GDM1 (cell line): ENCODE measurements around the gene DPPA2.
"Not testable (repeated sequence)": the region's sequence is repeated elsewhere in the genome, so short reads cannot be mapped to it uniquely, and the experiment has no call there.

Source experiments
- DNase-seq: peaks from one replicate; lab custom pipeline; 2025; lab: John Stamatoyannopoulos, UW

Gene DPPA2, protein sequence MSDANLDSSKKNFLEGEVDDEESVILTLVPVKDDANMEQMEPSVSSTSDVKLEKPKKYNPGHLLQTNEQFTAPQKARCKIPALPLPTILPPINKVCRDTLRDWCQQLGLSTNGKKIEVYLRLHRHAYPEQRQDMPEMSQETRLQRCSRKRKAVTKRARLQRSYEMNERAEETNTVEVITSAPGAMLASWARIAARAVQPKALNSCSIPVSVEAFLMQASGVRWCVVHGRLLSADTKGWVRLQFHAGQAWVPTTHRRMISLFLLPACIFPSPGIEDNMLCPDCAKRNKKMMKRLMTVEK

DNA sequence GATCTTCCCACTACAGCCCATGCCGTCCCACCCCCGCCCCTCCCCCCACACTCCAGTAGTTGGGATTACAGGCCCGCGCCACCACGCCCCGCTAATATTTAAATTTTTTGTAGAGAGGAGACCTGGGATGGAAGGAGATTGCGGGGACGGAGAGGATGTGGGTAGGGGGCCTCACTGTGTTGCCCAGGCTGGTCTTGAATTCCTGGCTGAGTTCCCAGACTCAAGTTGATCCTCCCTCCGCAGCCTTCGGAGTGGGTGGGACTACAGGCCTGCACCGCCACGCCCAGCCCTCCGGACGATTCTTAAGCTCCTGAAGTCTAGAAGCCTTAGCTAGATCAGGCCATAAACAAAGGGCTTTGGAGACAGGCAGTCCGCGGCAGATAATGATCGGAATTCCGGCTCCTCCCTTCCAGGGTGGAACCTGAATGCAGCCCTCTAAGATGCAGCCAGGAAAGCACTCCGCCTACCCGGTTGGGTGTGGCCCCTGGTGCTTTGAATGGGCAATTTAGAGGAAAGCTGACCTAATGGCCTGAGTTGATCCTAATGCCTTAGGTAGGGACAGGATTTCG, at the start of gene DPPA2:
Gene DPPA2 (minus strand): TSS at position 356 of the 569 bp plus-strand sequence. CDS start 1,975 bp downstream, outside the sequence.
- no peak for DNase-seq

DNA sequence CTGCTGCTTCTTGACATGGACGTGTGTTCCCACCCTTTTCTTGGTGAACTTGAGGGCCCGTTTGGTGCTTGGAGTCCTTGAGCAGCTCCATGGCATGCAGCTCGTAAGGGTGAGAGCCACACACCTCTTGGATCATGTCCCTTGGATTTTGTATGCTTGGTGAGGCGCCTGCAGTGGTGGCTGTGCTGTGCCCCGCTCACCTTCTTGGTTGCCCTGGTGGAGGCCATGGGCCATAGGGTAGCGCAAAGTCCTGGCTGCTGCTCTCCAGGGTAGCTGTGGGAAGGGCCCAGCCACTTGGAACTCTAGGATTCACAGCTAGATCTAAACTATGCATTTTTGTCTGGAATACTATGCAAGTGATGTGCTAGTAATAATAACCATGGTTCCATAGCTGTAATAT, 47.8 kb upstream of the DPPA2 start:
- no peak for DNase-seq

DNA sequence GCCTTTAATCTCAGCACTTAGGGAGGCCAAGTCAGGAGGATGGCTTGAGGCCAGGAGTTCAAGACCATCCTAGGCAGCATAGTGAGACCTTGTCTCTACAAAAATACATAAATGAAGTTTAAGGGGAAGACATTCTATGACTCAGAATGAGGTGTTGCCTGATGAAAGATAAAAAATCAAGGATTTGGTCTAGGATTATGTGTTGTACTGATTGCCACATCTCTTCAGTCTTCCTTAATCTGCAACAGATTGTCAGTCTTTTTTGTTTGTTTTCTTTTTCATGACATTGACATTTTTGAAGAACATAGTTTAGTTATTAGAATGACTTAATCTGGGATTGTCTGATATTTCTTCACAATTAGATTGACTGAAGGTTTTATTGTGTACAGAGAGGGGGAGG, 47.3 kb upstream of the DPPA2 start:
- no peak for DNase-seq

DNA sequence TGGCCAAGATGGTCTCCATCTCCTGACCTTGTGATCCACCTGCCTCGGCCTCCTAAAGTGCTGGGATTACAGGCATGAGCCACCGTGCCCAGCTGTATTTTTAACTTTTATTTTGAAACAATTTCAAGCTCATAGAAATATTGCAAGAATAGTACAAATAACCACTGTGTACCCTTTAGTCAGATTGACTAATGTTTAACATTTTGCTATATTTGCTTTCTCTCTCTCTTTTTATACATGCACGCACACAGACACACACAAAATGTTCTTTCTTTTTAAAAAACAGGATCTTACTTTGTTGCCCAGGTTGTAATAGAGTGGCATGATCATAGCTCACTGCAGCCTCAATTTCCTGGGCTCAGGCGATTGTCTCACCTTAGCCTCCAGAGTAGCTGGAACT, 46.5 kb upstream of the DPPA2 start:
- DNase-seq = no peak

DNA sequence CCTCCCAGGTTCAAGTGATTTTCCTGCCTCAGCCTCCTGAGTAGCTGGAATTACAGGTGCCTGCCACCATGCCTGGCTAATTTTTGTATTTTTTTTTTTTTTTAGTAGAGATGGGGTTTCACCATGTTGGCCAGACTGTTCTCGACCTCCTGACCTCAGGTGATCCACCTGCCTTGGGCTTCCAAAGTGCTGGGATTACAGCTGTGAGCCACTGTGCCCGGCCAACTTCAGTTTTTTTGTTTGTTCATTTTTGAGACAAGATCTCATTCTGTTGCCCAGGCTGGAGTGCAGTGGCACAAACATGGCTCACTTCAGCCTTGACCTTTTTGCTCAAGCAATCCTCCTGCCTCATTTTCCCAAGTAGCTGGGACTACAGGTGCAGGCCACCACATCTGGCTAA, 42.5 kb upstream of the DPPA2 start:
- not testable (repeated sequence) for DNase-seq

DNA sequence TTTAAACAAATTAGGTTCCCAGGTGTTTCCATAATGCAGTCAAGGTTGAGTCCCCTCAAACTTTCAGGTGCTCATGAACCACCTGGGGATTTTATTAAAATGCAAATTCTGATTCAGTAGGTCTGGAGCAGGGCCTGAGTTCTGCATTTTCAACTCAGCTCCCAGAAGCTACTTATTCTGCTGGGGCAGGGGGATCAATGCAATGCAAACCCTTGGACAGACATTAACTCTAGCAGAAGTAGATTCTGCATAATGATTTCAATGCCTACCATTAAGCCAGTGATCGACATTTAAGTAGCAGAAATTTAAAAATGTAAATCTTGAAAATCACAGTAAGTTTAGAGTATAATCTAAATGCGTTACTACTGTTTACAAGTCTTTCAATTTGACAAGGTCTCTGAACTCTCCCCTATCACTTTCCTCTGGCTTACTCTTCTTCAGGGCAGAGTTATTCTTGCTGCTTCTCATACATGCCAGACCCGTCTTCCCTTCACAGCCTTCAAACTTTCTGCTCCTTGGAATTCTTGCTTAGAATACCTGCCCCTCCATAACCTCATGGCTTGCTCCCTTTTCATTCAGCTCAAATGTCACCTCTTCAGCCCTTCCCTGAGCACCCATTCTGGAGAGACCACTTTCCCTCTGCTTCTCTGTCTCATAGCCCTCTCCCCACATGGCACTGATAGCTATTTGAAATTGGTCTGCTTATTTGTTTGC, 40.3 kb upstream of the DPPA2 start:
- DNase-seq = no peak

DNA sequence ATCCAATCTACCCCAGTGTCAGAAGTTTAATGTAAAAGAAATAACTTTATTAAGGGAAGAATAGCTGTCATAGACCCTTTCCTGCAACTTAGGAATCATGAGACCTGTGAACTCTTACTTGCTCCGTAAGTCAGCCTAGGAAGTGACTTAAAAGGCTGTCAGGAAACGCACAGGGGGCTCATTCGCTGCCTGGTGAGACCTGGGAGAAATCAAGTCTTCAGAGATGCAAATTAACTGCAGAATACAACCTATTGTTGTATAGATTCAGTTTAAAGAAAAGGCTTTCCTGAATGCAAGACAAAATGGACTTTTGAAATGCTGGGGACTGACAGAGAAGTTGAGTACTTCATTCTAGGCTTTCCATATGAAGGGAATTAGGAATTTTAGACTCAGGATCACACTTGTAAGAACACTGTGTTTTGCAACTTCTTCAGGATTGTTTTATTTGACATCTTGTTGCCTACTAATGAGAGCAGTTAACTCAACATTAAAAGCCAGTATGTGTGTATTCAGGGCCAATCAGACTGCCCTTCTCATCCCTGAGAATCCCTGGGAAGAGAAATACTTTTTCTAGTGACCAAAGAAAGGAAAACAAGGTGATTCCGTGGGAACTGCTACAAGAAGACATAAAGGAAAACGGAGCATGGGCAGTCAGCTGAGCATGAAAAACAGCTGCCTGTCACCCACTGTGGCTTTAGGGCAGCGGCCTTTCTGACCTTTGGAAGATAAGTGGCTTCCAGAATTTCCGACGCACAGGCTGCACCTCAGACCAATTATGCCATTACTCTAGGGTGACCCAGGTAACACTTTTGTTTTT, 39.5 kb upstream of the DPPA2 start:
- no peak for DNase-seq

DNA sequence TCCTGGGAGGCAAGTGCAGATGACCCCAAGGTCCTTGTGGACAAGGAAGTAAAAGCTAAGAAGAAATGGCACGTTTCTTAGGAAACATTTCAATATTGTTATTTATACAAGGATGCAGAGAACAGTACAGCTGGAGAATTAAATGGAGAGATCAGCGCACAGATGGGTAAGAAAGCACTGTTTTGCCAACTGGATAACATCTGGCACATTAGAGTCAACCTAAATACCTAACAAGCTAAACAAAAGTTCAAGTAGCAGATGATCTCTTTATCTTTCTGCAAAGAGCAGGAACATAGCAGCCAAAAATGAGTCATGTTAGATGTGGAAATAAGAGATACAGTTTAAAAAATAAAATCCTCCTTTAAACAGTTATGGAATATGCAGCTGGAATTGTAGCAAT, 36.7 kb upstream of the DPPA2 start:
- DNase-seq = no peak

DNA sequence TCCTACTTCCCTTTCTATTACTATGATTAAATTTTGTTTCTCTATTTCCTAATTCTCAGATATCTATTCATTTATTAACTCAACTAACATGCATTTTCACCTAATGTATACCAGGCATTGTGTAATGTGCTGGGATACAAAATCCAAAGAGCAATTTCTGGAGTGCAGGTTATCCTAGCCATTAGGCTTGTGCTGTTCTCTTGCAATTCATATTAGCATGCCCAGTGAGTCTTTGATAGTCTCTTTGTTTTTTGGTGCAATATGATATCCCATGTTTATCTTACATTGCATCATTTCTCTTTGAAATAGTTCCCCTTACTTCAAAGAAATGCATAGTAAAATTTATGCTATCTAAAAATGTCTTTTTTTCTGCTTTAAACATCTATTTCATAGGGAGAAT, 34.9 kb upstream of the DPPA2 start:
- DNase-seq = no peak

DNA sequence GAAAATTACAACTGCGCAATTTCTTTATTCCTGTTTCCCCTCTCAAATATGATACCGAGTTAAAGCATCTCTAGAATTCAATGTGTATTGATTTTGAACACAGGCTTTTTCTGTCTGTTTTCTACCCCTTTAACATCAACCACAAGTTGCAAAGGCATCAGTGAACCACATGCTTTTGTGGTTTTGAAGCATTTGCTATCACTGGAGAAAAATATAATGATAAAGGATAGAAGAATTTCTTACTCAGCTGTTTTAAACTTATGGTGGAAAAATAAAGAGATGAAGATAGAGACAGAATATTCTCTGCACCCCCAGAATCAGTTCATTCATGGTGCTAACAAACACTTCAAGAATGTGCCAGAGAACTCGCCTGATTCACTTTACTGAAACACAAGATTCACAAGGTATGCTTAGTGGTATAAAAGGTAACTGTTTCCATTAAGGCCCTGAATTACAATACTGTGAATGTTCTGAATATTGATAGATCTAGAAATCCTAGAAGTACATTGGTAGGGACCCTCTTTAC, 30.5 kb upstream of the DPPA2 start:
- no peak for DNase-seq

DNA sequence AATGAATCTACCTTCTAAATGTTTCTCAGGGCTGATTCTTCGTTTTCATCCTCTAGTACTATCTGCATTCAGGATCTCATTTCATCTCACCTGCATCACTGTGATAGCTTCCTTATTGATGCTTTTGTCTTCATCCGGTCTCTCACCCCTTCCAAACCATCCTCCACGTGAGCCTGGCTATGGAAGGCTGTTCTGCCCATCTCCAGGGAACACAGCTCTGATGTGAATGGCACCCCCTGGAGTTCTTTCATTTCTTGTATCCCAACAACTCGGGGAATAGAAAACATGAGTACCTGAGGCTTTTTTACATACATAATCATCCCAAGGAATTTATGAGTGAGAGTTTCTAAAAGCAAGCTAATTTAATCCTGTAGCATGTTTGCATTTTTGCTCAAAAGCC, 29.8 kb upstream of the DPPA2 start:
- no peak for DNase-seq

DNA sequence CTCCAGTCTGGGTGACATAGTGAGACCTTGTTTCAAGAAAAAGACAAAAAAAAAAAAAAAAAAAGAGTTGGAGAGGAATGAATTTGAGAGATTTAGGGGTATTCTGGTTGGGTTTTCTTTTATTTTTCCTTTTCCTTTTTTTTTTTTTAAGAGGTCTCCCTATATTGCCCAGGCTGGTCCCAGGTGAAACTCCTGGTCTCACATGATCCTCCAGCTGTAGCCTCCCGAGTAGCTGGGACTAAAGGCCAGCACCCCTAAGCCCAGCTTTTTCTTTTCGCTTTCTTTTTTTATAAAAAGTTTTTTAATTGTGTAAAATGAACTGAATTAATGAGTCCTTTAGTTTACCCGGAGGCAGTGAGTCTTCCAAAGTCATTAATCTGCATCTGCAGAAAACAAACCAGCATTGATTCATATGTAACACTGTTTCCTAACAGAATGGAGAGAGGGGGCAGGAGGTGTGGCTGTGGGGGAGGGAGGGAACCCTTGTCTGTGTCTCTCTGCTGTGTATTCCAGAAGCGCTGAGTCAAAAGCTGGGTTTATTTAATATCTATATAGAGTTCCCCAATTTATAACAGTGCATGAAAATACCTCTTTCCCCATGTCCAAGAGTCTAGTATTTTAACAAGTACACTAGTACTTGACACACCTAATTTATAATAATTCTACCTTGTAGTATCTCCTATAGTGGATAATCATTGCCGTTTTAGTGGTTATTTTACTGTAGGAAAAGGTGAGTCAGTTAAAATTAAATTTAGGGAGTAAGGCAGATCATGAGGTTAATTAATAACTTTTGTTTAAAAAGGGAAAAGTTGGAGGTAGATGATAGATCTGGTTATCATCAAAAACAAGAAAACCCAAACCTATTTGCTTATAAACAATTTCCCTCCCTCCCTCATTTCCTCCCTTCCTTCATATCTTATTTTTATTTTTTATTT, 23.7 kb upstream of the DPPA2 start:
- DNase-seq = no peak

DNA sequence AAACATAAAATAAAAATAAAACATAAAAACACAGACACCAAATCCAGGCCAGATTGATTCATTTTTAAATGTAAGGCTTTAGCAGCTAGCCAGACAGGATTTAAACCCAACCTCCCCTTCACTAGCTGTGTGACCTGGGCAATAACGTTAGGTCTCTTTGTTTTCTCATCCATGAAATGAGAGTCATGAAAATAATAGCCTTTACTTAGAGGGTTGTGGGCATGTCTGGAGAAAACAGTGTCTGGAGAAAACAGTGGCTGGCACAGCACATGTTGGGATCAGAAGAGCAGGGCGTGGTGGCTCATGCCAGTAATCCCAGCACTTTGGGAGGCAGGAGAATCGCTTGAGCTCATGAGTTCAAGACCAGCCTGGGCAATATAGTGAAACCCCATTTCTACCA, 22.9 kb upstream of the DPPA2 start:
- no peak for DNase-seq

DNA sequence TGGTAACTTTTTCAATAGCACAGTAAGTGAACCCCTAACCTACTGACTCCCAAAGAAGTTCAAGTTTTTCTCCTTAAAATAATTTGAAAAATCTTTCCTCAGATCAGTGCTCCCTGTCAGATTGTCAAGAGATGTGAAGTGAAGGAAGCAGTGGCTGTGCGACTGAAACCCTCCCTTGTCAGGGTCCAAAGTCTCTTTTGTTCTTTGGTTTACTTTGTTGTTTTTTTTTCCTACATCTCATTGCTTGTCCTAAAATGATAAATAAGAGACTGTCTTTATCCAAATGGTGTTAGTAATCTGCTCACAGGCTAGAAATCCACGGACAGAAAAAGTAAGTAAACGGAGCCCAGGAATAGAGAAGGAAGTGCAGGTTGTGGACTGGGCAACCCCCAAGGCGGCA, 22.0 kb upstream of the DPPA2 start:
- no peak for DNase-seq

DNA sequence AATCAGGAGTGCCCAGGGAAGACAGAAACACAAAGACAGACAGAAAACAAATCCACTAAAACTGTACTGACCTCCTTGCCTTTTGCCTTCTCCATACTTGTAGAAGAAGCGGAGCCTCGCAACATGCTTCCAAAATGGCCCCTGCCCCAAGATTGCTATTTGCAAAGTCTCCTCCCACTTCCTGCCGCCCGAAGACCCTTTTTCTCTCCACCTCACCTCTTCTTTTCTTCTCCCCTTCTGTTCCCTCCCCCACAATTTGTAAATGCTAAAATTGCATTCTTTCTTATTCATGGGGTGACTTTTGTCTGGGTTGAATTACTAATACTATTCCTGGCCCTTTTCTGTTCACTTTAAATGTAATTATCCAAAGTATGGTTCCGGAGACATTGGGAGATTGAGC, 21.1 kb upstream of the DPPA2 start, which contains the start of gene DPPA4:
Gene DPPA4 (minus strand): TSS at position 154 of the 400 bp plus-strand sequence. CDS start 29 bp downstream, at position 125.
- DNase-seq = no peak

DNA sequence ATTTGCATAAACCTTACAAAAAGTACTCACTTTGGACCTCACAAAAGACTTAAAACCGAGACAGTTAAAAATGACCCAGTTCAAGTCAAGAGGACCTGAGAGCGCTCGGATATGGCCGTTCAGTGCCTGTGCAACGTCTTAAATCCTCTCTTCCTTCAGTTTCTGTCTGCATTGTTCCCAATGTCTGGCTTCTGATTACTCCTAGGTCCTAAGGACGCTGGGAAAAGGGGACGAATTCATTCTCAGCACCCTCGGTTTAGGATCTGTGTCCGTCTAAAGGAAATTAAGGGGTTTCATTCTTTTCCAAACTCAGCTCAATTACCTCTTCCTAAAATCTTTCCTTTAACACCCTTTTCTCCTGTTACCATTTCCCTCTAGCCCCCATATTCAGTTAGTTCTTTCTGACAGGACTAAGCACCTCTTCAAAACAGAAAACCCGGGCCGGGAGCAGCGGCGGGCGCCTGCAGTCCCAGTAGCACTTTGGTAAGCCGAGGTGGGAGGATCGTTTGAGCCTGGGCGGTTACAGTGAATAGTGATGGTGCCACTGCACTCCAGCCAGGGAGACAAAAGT, 20.1 kb upstream of the DPPA2 start:
- no peak for DNase-seq

DNA sequence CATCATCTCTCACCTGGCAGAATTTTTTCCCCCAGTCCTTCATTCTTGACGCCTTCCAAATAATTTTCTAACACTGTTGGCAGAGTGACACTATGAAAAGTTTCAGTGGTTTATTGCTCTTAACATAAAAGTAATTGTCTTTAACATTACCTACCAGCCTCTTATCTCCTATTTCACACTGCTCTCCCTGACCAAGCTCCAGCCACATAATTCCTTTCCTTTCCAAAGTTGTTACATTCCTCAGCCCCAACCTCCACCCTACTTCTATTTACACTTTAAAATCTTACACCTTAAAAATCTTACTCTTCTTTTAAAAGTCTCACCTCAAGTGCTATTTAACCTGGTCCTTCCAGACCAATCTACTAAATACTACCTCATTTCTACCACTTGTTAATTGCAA, 18.3 kb upstream of the DPPA2 start:
- DNase-seq = no peak

DNA sequence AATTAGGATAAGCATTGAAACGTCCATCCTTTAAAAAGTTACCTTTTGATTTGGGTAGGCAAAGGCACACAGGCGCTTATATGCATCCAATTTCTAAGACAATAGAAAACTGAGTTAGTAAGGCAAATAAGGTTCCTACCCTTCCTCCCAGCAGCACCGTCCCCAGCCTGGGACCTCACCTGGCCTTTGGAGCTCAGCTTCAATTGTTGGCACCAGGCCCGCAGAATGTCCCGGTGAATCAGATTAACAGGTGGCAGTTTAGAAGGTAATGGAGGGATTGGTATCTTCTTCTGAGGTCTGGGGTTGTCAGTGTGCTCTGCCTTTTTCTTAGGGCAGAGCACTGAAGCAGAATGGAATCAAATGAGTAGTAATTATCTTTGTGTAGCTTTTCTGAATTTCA, 15.4 kb upstream of the DPPA2 start:
- no peak for DNase-seq

DNA sequence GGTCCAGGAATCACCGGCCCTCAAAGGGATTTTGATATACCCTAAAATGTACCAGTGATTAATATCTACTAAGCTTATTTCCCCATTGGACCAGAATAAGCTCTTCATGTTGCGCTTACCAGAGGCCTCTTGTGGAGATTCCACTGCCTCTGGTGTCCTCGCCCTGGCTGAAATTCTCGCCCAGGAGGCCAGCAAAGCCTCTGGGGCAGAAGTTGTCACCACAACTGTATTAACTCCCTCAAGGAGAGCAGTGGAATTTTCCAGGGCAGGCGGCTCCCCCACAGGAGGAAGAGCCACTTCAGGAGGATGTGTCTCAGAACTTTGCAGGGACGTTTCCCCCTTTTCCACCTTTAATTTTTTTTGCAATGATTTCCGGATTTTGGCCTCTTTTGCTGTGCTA, 14.1 kb upstream of the DPPA2 start:
- no peak for DNase-seq

DNA sequence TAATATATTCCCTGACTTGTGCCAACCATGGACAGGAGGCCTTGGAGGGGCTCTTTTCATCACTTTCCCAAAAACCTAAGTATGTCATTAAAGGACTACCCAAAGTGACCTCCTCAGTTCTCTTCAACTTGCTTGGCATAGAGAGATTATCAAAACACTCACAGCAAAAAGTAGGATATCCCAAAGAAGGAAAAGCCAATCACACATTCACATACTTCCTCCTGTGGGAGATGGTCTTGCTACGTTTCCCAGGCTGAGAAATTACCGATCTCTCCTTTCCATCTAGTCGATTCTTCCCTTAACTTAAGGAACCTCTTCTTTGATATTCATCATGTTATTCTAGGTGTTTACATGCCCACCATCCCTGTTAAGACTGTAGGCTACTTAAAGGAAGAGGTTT, 11.9 kb upstream of the DPPA2 start:
- no peak for DNase-seq

DNA sequence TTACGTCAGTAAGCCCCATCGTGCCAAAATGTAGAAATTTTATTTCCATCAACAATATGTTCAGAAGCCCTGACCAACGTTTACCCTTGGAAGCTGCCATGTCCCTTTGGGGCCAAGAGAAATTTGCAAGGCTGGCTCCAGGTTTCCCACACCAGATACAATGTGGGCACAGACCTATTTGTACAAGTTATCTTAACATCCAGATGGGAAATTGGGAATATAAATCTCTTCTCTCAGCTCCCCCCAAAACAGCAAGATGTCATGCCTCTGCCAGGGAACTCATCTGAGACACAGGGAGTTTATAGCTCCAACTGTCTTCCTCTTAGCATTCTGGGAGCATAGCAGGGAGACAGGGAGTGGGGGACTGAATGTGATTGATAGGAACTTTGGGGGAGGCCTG, 9.3 kb upstream of the DPPA2 start:
- no peak for DNase-seq
